GM18507 (cell line): ENCODE measurements around the gene IGF2BP2.
A peak's percentile ranks its signal among the peaks of the same experiment; 100 is the strongest.

Experiments
- DNase-seq: peaks from one replicate; pipeline ENCODE4 v3.0.0; 2011; ENCODE audit warnings: low read depth; ENCODE audit not compliant: insufficient read length; ENCODE audit errors: extremely low spot score
- FAIRE-seq: peaks from 2 replicates; lab custom pipeline; 2011; peaks lifted over from hg19 to GRCh38; lab: Jason Lieb, UNC

The IGF2BP2 gene

GRCh38 chr3:185630182-185630622, 194.6 kb downstream of the IGF2BP2 start:
- FAIRE-seq (no peak), DNase-seq (no peak)

DNA sequence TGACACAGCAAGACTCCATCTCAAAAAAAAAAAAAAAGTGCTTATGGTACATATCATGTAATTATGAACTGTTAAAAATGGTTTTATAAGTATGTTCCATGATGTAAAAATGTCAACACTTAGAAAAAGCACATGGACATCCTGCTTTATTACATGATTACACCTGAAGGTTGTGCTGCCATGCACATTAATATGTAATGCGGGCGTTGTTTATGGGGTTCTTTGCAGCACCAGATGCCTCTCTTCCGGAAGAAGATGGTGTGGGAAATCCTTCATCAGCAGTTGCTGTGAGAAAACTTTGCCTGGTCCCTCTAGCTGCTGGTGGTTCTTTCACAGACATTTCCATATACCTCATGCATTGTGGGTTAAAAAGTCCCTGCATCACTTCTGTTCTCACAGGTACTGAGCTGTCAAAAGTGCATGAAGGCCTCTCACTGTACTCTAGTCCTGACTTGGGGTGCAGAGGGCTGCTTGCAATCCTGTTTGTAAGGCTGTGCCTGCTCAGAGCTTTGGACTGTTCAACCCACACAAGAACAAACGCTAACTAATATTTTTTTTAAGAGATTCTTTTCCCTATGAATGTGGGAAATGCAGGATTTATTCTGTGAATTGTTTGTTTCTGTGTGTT, 195.2 kb downstream of the IGF2BP2 start:
- DNase-seq, result no peak
- FAIRE-seq, result no peak

- FAIRE-seq (no peak), DNase-seq (no peak)
Observed at GRCh38 chr3:185625784-185626183, 199.1 kb downstream of the IGF2BP2 start.

DNA sequence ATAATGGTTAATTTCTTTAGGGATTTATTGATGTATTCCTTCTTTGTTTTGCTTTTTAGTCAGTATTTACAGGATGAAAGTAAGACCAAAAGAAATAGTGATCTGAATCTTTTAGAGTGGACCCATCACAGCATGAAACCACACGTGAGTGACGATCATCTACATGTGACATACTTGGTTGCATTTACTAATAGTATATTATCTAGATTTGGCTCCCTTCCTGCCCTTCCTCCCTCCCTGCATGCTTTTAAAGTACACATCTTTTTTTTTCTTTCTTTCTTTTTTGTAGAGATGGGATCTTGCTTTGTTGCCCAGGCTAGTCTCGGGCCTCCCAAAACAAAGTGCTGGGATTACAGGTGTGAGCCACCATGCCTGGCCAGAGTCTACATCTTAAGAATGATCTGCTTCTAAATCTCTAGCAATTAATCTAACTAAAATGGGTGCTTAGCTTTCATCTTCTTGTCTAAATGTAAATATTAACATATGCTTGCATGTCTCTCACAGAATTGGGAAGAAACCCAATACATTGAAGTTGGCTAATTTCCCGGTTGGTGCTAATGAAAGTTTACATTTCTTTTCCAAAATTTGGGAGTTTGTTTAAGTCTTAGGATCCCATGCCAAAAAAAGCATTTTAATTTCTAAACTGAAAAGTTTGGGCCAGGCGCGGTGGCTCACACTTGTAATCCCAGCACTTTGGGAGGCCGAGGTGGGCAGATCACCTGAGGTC, 200.7 kb downstream of the IGF2BP2 start:
- no peak for FAIRE-seq

GRCh38 chr3:185613016-185613415, 211.8 kb downstream of the IGF2BP2 start:
- FAIRE-seq (no peak), DNase-seq (no peak)

More for the DNA sequence above, 200.7 kb downstream of the IGF2BP2 start:
- no peak for DNase-seq

DNA sequence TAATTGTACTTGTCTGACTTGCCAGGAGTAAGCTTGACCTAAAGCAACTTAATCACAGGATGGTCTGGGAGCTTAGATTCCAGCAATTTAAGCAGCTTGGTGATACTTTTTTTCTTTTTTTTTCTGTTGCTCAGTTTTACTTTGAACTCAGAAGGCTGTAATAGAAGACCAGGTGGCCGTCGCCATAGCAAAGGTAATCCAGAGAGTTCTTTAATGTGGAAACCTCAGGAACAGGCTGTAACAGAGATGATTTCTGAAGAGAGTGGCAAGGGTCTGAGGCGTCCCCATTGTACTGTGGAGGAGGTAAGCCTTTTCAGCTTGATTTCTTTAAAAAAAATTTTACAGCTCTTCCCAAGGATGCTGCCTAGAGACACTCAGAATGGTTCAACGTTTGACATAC, 218.6 kb downstream of the IGF2BP2 start:
- DNase-seq (no peak), FAIRE-seq (no peak)

DNA sequence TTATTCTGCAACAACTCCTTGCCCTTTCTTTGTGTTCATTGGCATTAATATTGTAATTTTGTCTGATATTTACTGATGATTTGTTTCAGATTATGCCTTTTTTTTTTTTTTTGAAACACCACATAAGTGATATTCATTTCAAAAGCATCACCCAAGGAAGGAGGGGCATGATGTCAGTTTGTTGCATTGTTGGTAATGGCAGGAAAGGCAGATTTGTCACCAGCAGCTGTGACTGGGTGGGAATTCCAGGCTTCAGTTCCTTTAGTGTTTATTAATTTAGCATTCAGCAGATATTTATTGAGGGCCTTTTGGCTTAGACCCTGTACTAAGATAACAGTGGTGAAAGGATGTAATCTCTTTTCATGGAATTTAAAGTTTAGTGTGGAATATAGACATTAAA, 219.3 kb downstream of the IGF2BP2 start:
- no peak for DNase-seq
- FAIRE-seq, result no peak

- FAIRE-seq (peak; percentile 67), DNase-seq (no peak)
Observed at GRCh38 chr3:185595526-185595925, 229.3 kb downstream of the IGF2BP2 start.

DNA sequence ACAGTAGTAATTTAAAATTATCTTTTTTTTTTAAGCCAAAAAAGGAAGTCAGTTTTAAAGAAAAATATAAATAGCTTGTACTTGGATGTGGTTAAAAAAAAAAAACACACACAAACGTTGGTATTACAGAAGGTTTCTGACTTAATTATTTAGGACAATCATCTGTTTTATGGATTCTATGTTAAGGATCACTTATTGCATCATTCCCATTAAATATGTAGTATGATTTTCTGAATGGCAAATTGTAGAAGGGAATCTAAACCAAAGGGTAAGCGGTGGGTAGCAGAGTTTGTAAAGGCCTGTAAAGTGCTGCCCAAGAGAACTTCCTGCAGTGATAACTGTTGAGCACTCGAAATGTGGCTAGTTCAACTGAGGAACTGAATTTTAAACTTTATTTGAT, 230.8 kb downstream of the IGF2BP2 start:
- DNase-seq (no peak), FAIRE-seq (no peak)
